ENCODE measurements around the gene GTF3C5.
"Not testable (repeated sequence)": the region's sequence is repeated elsewhere in the genome, so short reads cannot be mapped to it uniquely, and the experiment has no call there.

The GTF3C5 gene

DNA sequence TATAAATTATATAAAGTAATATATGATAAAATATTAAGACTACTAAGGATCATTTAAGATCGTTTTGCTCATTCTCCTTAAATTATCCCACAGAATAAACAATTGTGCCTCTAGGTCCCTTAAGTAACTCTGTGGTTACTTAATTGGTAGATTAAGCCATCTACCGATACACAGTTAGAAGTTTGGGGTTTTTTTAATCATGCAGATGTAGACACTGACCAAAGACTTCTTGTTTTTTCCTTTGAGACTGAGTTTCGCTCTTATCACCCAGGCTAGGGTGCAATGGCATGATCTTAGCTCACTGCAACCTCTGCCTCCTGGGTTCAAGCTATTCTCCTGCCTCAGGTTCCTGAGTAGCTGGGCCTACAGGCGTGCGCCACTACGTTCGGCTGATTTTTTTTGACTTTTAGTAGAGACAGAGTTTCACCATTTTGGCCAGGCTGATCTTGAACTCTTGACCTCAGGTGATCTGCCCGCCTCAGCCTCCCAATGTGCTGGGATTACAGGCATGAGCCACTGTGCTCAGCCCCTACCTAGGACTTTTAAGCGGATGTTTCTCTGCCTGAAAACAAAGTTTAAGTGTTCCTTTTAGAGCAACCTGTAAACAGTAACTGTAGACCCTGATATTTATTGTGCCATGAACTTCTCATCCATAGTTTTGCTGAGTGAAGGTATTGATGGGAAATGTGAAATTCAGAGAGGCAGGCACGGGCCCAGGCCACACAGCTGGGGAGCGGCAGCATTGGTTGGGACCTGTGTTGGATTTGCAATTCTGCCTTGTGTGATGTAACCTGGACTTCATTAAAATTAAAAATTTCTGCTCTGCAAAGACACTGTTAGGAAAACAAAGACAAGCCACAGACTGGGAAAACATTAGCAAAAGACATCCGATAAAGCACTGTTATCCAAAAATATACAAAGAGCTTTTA lies 42.6 kb downstream of the GTF3C5 start:
- no peak for ATAC-seq

DNA sequence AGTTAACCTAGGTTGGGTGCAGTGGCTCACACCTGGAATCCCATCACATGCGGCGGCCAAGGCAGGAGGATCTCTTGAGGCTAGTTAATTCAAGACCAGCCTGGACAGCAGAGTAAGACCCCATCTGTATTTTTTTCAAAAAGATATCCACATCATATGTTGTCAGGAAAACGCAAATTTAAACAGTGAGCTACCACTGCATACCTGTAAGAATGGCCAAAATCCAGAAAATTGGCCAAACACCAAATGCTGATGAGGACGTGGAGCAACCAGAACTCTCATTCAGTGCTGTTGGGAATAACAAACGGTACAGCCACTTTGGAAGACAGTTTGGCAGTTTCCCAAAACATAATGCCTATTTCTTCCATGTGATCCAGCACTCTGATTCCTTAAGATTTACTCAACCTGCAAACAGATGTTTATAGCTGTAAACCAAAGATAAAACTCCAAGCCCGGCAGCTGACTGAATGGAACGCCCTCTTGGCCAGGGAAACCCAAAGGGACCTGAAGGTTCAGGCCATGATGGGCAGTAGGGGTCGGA lies 43.4 kb downstream of the GTF3C5 start:
- ATAC-seq, result no peak

DNA sequence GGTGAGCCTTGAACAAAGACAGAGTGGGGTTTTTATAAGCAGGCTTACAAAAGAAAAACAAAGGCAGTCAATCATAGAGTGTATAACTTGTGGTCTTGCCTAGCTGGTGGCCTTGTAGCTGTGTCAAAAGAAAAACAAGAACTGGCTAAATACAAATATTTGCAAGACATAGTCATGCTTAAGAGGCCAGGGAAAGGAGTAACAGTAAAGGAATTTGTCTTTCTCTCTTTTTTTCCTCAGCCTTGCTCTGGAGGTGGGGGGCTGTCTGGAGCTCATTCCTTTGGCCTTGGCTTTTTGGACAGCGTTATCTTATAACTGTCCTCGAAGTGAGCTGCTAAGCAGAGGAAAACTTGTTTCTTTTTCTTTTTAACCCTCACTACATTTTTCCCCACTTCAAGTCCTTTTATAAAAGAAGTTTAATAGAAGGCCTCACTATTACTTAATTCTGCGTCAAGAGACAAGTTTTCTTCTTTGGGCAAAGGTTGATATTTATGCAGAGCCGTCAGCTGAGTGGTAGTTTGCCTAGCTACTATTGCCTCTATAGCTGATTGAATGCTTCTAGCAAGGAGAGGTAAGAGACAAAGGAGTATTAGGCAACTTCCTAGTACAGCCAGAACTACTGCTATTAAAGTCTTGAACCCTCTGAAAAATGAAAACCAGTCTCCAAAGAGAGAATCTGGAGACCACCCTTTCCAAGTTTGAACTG lies 45.3 kb downstream of the GTF3C5 start:
- no peak for ATAC-seq

DNA sequence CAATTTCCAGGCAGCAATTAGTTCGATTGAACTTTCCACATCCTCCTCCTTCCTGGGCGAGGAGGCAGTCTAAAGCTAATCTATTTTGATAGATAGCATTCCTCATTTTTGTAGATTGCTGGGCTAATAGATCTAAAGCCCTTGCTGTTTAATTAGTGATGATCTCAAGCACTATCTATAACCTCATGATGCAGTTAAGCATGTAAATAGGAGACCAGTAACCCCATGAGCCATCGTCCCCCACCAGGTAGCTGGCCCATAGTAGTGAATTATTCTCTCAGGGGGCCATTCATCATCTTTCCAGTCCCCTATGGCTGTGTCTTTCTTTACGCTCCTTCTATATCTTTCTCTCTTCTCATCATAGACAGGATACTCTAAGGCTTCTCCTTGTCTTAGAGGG lies 45.9 kb downstream of the GTF3C5 start:
- no peak for ATAC-seq

DNA sequence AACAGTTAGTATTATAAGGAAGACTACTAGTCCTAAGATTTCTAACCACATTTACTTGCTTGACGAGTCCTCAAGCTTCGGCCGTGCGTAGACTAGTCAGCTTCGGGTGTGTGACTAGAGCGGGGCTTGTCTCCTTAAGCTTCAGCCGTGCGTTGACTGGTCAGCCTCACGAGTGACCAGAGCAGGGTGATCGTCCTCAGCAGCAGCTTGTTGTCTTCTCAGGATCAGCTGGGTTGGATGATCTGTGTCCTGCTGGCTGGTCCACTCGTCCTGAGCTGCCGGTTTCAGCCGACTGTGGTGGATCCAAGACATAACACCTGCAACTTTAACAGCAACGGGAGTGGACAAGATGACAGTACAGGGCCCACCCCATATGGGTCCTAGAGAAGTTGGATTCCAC lies 47.7 kb downstream of the GTF3C5 start:
- no peak for ATAC-seq

DNA sequence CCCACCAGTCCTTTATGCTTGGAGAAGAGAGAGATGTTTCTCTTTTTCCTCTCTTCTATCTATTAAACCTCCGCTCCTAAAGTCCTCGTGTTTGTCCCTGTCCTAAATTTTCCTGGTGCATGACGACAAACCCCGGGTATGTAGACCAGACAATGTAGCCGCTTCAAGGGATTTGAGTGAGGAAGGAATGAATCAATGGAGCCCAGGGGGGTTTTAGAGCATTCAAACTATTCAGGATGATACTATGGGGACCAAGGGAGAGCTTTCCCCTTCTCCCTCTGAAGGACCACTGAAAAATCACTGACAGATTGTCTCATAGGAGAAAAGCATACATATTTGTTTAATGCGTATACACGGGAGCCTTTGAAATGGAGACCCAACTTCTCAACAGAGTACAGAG lies 49.4 kb downstream of the GTF3C5 start:
- no peak for ATAC-seq

DNA sequence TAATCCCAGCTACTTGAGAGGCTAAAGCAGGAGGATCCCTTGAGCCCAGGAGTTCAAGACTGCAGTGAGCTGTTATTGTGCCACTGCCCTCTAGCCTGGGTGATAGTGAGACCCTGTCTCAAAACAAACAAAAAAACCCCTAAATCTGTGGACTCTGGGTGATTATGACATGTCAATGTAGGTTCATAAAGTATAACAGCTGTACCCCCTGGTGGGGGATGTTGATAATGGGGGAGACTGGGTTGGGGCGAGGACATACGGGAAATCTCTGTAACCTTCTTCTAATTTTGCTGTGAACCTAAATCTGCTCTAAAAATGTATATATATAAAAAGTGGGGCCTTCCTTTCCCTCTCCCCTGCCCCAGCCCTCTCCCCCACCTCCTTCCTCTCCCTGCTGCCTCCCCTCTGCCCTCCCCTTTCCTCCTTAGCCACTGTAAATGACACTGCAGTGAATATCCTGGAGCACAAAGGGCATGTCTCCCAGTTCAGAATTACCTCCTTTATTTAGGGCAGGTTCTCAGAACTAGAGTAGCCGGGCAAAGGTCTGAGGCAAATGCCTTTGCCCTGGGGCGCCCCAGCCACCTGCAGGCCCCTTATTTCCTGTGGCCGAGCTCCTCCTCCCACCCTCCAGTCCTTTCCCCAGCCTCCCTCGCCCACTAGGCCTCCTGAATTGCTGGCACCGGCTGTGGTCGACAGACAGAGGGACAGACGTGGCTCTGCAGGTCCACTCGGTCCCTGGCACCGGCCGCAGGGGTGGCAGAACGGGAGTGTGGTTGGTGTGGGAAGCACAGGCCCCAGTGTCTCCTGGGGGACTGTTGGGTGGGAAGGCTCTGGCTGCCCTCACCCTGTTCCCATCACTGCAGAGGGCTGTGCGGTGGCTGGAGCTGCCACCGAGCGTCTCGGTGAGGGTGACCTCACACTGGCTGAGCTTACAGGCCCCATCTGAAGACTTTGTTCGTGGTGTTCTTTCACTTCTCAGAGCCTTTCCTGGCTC lies 50.3 kb downstream of the GTF3C5 start:
- ATAC-seq, result not testable (repeated sequence)

DNA sequence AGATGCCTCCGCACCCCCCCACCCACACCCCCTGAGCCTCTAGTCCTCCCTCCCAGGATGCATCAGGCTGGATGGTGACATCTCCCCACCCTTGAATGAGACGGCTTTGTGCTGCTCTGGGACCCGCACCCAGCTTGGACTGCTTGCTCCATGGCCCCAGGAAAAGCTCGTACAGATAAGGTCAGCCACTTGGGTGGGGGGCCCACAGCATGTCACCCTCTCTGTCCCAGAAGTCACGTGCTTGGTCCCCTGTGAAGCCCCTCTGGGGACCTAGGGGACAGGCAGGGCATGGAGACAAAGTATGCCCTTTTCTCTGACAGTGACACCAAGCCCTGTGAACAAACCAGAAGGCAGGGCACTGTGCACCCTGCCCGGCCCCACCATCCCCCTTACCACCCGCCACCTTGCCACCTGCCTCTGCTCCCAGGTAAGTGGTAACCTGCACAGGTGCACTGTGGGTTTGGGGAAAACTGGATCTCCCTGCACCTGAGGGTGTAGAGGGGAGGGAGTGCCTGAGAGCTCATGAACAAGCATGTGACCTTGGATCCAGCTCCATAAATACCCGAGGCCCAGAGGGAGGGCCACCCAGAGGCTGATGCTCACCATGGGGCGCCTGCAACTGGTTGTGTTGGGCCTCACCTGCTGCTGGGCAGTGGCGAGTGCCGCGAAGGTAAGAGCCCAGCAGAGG lies 51.3 kb downstream of the GTF3C5 start:
- not testable (repeated sequence) for ATAC-seq

DNA sequence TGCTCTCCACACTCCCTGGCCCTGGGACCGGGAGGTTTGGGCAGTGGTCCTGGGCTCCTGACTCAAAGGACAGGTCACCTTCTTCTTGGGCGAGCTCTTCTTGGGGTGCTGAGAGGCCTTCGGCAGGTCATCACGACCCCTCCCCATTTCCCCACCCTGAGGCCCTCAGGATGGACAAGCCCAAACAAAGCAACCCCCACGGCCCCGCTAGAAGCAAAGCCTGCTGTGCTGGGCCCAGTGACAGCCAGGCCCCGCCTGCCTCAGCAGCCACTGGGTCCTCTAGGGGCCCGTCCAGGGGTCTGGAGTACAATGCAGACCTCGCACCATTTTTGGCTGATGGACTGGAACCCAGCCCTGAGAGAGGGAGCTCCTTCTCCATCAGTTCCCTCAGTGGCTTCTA lies 52.9 kb downstream of the GTF3C5 start:
- not testable (repeated sequence) for ATAC-seq

DNA sequence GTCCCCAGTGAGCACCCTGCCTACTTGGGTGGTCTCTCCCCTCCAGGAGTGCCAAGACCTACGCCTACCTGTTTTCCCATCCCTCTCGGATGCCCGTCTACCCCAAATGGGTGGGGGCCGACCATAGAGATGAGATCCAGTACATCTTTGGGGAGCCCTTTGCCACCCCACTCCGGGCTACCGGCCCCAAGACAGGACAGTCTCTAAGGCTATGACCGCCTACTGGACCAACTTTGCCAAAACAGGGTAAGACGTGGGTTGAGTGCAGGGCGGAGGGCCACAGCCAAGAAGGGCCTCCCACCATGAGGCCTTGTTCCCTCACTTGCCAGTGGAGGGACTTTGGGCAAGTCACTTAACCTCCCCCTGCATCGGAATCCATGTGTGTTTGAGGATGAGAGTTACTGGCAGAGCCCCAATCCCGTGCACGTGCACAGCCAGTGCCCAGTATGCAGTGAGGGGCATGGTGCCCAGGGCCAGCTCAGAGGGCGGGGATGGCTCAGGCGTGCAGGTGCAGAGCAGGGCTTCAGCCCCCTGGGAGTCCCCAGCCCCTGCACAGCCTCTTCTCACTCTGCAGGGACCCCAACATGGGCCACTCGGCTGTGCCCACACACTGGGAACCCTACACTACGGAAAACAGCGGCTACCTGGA lies 55.5 kb downstream of the GTF3C5 start:
- ATAC-seq, result not testable (repeated sequence)

DNA sequence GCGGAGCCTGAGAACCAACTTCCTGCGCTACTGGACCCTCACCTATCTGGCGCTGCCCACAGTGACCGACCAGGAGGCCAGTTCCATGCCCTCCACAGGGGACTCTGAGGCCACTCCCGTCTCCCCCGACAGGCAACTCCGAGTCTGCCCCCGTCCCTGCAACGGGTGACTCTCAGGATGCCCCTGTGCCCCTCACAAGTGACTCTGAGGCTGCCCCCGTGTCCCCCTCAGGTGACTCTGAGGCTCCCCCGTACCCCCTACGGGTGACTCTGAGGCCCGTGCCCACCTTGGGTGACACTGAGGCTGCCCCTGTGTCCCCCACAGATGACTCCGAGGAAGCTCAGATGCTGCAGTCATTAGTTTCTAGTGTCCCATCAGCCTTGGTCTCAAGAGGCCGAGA lies 56.1 kb downstream of the GTF3C5 start:
- no peak for ATAC-seq

DNA sequence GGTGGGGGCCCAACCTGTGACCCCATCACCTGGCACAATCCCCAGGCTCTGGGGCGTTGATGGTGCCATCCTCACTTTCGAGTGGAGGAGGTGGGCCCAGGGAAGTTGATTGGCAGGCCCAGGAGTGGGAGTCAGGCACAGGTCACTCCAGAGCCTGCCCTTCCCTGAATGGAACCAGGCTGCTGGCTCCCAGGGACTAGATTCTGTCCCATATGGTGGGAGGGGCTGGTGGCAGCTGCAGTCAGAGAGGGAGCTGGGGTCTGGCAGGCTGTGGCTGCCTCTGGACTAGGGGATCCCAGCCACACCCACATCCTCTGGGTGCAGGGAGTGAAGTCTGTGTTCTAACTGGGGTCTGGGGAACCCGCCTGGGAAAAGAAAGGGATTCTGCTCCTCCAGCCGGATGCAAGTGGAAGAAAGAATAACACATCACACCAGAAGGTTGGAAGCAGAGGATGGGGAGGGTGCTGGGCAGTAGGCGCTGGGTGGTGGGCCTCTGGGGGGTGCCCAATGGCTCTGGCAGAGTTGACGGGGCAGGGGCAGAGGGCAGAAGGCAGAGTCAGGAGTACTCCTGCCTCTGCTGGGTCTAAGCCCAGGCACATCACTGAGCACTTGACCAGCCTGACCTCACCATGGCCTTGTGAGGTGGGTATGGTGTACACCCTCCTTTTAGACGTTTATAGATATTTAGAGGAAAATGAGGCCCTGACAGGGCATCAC lies 56.8 kb downstream of the GTF3C5 start:
- no peak for ATAC-seq

DNA sequence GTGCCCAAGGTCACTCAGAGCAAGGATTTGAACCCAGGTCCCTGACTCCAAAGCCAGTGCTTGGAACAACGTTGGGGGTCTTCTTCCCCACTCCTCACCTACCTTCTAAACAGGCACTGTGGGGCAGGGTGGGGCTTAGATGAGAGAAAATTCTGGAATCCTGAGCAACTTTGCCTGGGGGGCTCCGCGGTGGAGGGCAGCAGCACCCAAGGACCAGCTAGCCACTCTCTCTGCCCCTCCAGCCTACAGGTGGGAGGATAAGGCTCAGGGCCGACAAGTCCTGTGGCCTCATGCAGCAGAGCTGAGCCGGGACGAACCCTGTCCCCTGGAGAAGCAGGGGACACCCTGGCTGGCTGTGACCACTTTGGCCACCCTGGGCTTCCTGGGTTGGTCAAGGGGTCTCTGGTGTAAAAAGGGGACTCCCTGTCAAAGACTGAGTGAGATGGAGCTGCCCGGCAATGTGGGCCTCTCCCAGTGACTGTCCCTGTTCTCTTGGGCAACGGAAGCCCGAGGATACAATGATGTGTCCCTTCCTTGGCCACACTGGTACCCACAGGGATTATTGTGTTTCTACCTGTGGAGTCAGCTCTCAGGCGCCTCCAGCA lies 57.5 kb downstream of the GTF3C5 start:
- no peak for ATAC-seq

DNA sequence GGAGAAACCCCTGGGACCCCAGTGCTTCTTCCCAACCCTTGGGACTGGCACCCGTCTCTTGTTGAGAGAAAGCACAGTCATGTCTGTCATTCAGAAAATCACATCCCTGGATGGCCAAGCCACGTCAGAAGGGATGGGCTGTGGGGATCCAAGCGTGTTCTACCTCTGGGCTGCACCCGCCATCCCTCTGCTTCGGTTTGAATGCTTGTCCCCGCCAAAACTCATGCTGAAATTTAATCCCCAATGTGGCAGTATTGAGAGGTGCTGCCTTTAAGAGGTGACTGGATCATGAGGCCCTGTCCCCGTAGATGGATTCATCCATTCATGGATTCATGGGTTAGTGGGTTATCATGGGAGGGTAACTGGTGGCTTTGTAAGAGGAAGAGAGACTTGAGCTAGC lies 58.0 kb downstream of the GTF3C5 start:
- ATAC-seq, result no peak

DNA sequence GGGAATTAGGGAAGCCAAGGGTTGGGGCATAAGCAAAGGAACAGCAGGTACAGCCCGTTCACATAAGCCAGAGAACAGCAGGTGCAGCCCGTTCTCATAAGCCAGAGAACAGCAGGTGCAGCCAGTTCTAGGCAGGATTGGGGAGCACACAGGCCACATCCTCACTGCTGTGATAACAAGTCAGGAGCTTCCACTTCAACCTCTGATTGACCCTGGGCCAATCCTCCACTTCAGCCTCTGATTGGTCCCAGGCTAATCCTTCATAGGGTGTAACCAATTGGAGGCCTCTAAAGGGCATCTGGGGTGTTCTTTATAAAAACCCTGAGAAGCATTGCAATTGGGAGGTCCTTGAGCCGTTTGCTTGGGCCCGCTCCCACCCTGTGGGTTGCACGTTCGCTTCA lies 58.5 kb downstream of the GTF3C5 start:
- ATAC-seq, result no peak

DNA sequence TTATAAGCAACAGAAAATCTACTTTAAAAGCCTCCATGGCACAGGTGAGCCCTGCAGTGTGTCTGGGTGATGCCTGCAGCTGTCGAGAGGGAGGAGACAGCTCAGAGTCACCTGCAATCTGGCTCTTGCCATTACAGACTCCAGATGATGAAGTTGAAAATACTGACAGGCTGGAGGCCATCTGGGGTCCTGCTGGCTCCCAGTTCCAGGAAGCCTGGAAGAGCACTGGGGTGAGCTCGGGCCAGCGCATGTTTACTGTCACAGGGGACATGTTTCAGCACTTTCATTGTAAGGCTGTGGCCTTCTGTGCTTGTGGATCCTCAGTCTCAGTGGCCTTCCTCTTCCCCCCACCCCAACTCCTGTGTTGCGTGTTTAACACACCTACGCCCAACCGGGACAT lies 59.4 kb downstream of the GTF3C5 start:
- ATAC-seq, result no peak

DNA sequence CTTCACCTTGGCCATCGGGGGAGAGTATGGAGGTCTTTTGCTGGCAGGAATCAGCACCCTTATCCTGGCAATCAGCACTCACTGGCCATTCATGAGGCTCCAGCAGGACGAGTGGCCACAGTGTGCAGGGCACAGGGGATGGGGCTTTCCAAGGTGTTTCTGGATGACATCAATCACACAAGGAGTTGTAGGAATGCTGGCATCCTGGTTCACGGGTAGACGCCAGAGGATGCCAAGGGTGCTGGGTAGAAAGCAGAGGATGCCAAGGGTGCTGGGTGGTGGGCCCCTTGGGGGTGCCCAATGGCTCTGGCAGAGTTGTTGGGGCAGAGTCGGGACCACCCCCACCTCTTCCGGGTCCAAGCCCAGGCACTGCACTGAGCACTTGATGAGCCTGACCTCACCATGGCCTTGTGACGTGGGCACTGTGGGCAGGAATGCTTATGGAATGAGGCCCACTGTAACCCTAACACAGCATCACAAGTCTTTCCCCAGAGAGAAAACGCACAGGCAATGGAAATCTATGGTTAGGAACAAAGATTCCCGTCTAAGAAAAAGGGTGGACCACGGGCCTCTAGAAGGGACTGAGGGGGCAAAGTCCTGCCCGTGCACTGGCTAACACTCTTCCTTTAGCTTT lies 60.1 kb downstream of the GTF3C5 start:
- ATAC-seq, result no peak

DNA sequence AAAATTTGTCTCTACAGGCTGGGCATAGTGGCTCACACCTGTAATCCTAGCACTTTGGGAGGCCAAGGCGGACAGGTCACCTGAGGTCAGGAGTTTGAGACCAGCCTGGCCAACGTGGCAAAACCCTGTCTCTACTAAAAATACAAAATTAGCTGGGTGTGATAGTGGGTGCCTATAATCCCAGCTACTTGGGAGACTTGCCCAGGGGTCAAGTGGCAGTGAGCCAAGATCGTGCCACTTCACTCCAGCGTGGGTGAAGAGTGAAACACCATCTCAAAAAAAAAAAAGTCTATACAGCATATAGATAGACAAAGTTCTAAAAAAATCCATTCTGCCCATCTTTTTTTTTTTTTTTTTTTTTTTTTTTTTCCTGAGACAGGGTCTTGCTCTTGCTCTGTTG lies 63.6 kb downstream of the GTF3C5 start:
- ATAC-seq, result not testable (repeated sequence)

DNA sequence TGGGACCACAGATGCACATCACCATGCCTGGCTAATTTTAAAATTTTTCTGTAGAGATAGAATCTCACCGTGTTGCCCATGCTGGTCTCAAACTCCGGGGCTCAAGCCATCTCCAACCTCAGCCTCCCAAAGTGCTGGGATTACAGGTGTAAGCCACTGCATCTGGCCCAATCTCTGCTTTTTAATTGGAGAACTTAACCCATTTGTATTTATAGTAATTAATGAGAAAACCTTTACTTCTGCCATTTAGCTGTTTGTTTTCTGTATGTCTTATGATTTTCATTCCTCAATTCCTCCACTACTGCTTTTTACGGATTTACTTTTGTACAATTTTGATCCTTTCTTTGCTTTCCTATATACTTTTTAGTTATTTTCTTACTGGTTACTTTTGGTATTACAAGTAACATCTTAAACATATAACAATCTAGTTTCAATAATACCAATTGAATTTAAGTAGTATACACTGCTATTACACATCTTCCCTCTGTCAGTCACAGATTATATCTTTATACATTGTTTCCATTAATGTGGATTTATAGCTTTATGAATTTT lies 64.1 kb downstream of the GTF3C5 start:
- no peak for ATAC-seq
